ENCODE measurements around the gene ANGPTL2.
A peak's percentile ranks its signal among the peaks of the same experiment; 100 is the strongest.

ANGPTL2 gene

GRCh38 chr9:127079446-127080140 is 42.8 kb downstream of the ANGPTL2 start:
- no peak for DNase-seq

GRCh38 chr9:127078988-127079387 is 43.4 kb downstream of the ANGPTL2 start:
- DNase-seq, result no peak

GRCh38 chr9:127078336-127078735 is 44.1 kb downstream of the ANGPTL2 start:
- no peak for DNase-seq

GRCh38 chr9:127077644-127077946 is 44.8 kb downstream of the ANGPTL2 start:
- no peak for DNase-seq

GRCh38 chr9:127076860-127077643 is 45.4 kb downstream of the ANGPTL2 start:
- no peak for DNase-seq

GRCh38 chr9:127075624-127076372 is 46.6 kb downstream of the ANGPTL2 start:
- no peak for DNase-seq

GRCh38 chr9:127074561-127075548 is 47.6 kb downstream of the ANGPTL2 start:
- peak in 33 of 56 donors; percentile 14 to 78 (median 39) for DNase-seq

- DNase-seq, result no peak
Observed at GRCh38 chr9:127067603-127068220, 54.7 kb downstream of the ANGPTL2 start.

GRCh38 chr9:127066851-127067136 is 55.6 kb downstream of the ANGPTL2 start:
- no peak for DNase-seq

- no peak for DNase-seq
Observed at GRCh38 chr9:127066060-127066850, 56.2 kb downstream of the ANGPTL2 start.

- DNase-seq, result no peak
Observed at GRCh38 chr9:127065592-127065991, 56.8 kb downstream of the ANGPTL2 start.

GRCh38 chr9:127064335-127064734 is 58.1 kb downstream of the ANGPTL2 start:
- DNase-seq, result no peak

- no peak for DNase-seq
Observed at GRCh38 chr9:127061411-127061810, 61.0 kb downstream of the ANGPTL2 start.

- no peak for DNase-seq
Observed at GRCh38 chr9:127059765-127060361, 62.6 kb downstream of the ANGPTL2 start.

- no peak for DNase-seq
Observed at GRCh38 chr9:127059030-127059429, 63.4 kb downstream of the ANGPTL2 start.

GRCh38 chr9:127058645-127059021 is 63.8 kb downstream of the ANGPTL2 start:
- DNase-seq, result no peak

GRCh38 chr9:127058011-127058644 is 64.3 kb downstream of the ANGPTL2 start:
- peak in 35 of 56 donors; percentile 11 to 69 (median 39) for DNase-seq

- DNase-seq, result no peak
Observed at GRCh38 chr9:127056446-127056845, 66.0 kb downstream of the ANGPTL2 start.

Data from amygdala (tissue), 56 donors.